Osteoblast (primary cell): ENCODE measurements around the gene KRTAP10-6. TPM values are rescaled to one million over a fixed set of nuclear protein-coding genes. Genes with fewer than 3 reads are reported as not detected.
A peak's percentile ranks its signal among the peaks of the same experiment; 100 is the strongest.
"Not testable (repeated sequence)": the region's sequence is repeated elsewhere in the genome, so short reads cannot be mapped to it uniquely, and the experiment has no call there.

Experiments used
- DNase-seq: peaks from one replicate; pipeline ENCODE4 v3.0.0; 2011; ENCODE audit warnings: low spot score, mixed read lengths; ENCODE audit not compliant: insufficient read length; ENCODE audit errors: missing footprints
- H2AFZ ChIP-seq: 2 replicates; pipeline ENCODE4 v1.6.0; 2011; ENCODE audit warnings: mild to moderate bottlenecking, low read length
- H3K27ac ChIP-seq: 2 replicates; pipeline ENCODE4 v1.5.1; 2011; ENCODE audit warnings: mild to moderate bottlenecking, low read depth, low read length, moderate library complexity
- H3K27me3 ChIP-seq: 2 replicates; pipeline ENCODE4 v1.6.0; 2012; ENCODE audit warnings: mild to moderate bottlenecking, control low read depth, inconsistent platforms, low read length, moderate library complexity; ENCODE audit not compliant: insufficient read depth
- H3K36me3 ChIP-seq: 2 replicates; pipeline ENCODE4 v1.5.1; 2011; ENCODE audit warnings: mild to moderate bottlenecking, low read length, control low read depth, moderate library complexity; ENCODE audit not compliant: insufficient read depth
- H3K4me1 ChIP-seq: 2 replicates; pipeline ENCODE4 v1.5.1; 2011; ENCODE audit warnings: mild to moderate bottlenecking, low read length, control low read depth, moderate library complexity; ENCODE audit not compliant: insufficient read depth
- H3K4me2 ChIP-seq: 2 replicates; pipeline ENCODE4 v1.6.0; 2011; ENCODE audit warnings: mild to moderate bottlenecking, low read length; ENCODE audit not compliant: insufficient read depth
- H3K4me3 ChIP-seq: fragments of 200-600 bp; sonication (generic); 3 replicates; pipeline ENCODE4 v1.5.1; 2012; ENCODE audit warnings: mild to moderate bottlenecking, low read length, inconsistent platforms; ENCODE audit not compliant: insufficient read depth
- H3K79me2 ChIP-seq: 2 replicates; pipeline ENCODE4 v1.6.0; 2012; ENCODE audit warnings: mild to moderate bottlenecking, low read length, control low read depth, inconsistent platforms; ENCODE audit not compliant: insufficient read depth
- H3K9me3 ChIP-seq: 2 replicates; pipeline ENCODE4 v1.5.1; 2011; ENCODE audit warnings: low read depth, low read length, control low read depth
- H4K20me1 ChIP-seq: 2 replicates; pipeline ENCODE4 v1.6.0; 2012; ENCODE audit warnings: mild to moderate bottlenecking, low read length, control low read depth; ENCODE audit not compliant: insufficient read depth
- CTCF ChIP-seq: IDR thresholded peaks from 2 replicates; pipeline ENCODE4 v1.5.1; 2011; ENCODE audit warnings: mild to moderate bottlenecking, low read depth, low read length, moderate library complexity; ENCODE audit errors: extremely low read depth
- total RNA-seq: library from RNA; depleted of rRNA; stranded (reverse); fragments of >200 nt; gene quantifications from 2 replicates; pipeline ENCODE4 v1.2.3, GENCODE V29; 2012

Gene KRTAP10-6
- total RNA-seq = not detected in 2 replicates

DNA sequence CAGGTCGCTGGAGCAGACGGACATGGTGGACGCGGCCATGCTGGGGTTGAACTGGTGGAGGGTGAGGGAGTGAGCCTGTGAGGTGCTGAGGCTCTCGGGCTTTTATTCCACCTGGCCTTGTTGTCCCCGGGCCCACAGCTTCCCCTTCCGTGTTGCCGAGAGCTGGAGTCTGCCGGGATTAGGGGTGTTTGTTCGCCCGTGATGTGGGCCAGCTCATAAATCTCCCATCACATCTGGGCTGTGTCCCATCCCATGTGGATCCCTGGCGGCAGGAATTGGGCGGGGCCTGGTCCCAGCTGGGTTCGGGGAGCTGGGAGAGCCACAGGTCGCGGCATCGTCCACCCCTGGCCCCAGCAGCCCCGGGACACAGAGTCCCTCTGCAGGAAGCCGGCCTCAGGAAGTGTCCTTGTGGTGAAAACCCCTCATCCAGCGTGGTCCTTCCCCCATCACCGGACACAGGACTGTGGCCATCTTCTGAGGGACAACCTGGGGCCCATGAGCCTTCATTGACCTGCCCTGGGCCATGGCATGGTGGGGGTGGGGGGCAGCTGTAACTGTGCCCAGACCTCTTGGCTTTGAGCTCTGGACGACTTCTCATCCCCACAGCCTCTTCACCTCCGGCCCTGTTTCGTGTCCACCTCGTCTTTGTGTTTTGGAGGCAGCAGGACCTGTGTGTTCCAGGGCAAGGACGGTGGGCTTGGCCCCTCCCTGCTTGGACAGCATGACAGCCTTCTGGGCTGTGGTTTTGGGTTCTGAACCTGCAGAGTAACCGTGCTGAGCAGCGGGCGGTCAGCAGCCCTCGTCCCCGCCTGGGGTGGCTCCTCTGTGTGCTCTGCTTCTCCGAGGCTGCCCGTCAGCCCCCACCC is at the start of gene KRTAP10-6:
KRTAP10-6 (minus strand) TSS at position 60 of the 866 bp plus-strand sequence; CDS start at position 39, 21 bp downstream.
- Histone ChIP-seq H3K4me3 (no peak within 1 kb of the TSS), H2AFZ (peak within 1 kb of the TSS; percentile 29), H3K9me3 (no peaks in the 10 kb centered on the region), H3K4me1 (no peaks in the 10 kb centered on the region), H3K36me3 (no peaks in the 10 kb centered on the region), H3K27ac (no peak within 1 kb of the TSS), H3K27me3 (peaks cover 30% of the 10 kb centered on the region), H4K20me1 (no peaks in the 10 kb centered on the region), H3K4me2 (no peak within 1 kb of the TSS), H3K79me2 (no peaks in the 10 kb centered on the region)
- peak; percentile 55 for DNase-seq
- TF ChIP-seq CTCF = no peak

DNA sequence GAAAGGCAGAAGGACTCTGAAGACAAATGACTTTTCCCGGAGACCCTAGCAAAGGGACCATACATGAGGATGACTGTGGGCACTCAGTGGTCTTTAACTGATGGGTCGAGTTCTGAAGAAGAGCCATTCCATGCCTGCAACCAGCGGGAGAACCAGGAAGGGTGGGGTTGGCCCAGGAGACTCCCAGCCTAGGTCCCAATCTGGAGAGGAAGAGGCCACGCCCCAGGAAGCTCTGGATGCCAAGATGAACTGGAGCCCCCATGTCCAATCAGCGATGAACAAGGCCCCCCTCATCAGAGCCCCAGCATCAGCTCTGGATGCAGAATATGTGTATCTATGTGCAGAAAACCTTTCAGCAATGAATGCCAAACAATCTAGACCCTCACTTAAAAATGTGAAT is 48.5 kb upstream of the KRTAP10-6 start:
- Histone ChIP-seq H3K9me3 (no peaks in the 10 kb centered on the region), H3K27me3 (no peaks in the 10 kb centered on the region), H3K79me2 (no peaks in the 10 kb centered on the region), H4K20me1 (no peaks in the 10 kb centered on the region), H2AFZ (no peak overlapping the region), H3K4me3 (no peak overlapping the region), H3K4me1 (no peaks in the 10 kb centered on the region), H3K27ac (no peak overlapping the region), H3K36me3 (no peaks in the 10 kb centered on the region), H3K4me2 (no peak overlapping the region)
- TF ChIP-seq CTCF = no peak
- peak; percentile 11 for DNase-seq

DNA sequence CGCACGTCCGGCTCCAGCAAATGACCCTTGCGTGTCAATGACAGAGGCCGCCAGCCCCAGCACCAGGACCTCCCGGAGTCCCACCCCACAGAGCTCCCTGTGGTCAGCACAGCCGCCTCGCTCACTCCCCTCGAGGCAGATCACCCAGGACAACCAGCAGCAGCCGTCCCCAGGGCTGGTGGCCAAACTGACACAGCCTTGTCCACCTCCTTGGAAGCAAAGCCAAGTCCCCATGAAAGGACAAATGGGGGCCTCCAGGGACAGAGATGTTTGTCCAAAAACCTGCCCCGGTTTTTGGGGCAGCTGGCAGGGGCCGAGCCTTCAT is 47.0 kb upstream of the KRTAP10-6 start:
- no peaks in the 10 kb centered on the region for H3K9me3 ChIP-seq
- H4K20me1 ChIP-seq = no peaks in the 10 kb centered on the region
- H3K79me2 ChIP-seq = no peaks in the 10 kb centered on the region
- no peak for TF ChIP-seq CTCF
- H3K36me3 ChIP-seq = no peaks in the 10 kb centered on the region
- DNase-seq = no peak
- H3K27me3 ChIP-seq = no peaks in the 10 kb centered on the region
- no peak overlapping the region for H3K4me3 ChIP-seq
- H3K4me2 ChIP-seq = no peak overlapping the region
- no peak overlapping the region for H3K27ac ChIP-seq
- H2AFZ ChIP-seq = no peak overlapping the region
- H3K4me1 ChIP-seq = no peaks in the 10 kb centered on the region

GRCh38 chr21:44638506-44639330 is 46.4 kb upstream of the KRTAP10-6 start:
- DNase-seq, H3K4me1 ChIP-seq, H4K20me1 ChIP-seq, H2AFZ ChIP-seq, H3K9me3 ChIP-seq, H3K4me2 ChIP-seq, H3K27me3 ChIP-seq, H3K27ac ChIP-seq, H3K36me3 ChIP-seq, H3K4me3 ChIP-seq, H3K79me2 ChIP-seq: not testable (repeated sequence)

DNA sequence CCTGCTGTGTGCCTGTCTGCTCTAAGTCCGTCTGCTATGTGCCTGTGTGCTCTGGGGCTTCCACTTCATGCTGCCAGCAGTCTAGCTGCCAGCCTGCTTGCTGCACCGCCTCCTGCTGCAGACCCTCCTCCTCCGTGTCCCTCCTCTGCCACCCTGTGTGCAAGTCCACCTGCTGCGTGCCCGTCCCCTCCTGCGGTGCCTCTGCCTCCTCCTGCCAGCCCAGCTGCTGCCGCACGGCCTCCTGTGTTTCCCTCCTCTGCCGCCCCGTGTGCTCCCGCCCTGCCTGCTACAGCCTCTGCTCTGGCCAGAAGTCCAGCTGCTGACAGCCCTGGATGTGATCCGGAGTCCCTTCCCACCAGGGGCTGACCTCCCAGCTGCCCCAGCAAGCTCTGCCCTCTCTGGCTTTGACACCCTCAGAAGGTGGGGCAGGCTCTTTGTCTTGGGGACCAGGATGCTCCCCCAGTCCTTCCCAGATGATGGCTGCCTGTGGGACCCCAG is 45.6 kb upstream of the KRTAP10-6 start:
- not testable (repeated sequence) for H3K27ac ChIP-seq, H3K36me3 ChIP-seq, H4K20me1 ChIP-seq, H3K9me3 ChIP-seq, H3K4me1 ChIP-seq, H3K79me2 ChIP-seq, H2AFZ ChIP-seq, H3K27me3 ChIP-seq, DNase-seq, H3K4me2 ChIP-seq, H3K4me3 ChIP-seq
